Skeletal muscle tissue (tissue), 5 donors: ENCODE data around the gene KRTAP20-3. TPM values are rescaled to one million over a fixed set of nuclear protein-coding genes. Genes with fewer than 3 reads are reported as not detected.

Source experiments
- H3K27ac ChIP-seq: one replicate; pipeline ENCODE4 v1.7.0; 2013; ENCODE audit warnings: mild to moderate bottlenecking, low read depth, low read length, inconsistent platforms
- H3K27me3 ChIP-seq, 3 donors: one replicate each; pipeline ENCODE4 v1.7.0; 2013; ENCODE audit warnings: low read length in 3 of 3; ENCODE audit not compliant: control insufficient read depth in 3 of 3, insufficient read depth in 3 of 3
- H3K36me3 ChIP-seq, 3 donors: one replicate each; pipeline ENCODE4 v1.7.0; 2013; ENCODE audit warnings: low read length in 3 of 3; ENCODE audit not compliant: control insufficient read depth in 3 of 3, insufficient read depth in 3 of 3
- H3K4me1 ChIP-seq, 3 donors: one replicate each; pipeline ENCODE4 v1.7.0; 2013; ENCODE audit warnings: low read length in 3 of 3, mild to moderate bottlenecking in 3 of 3; ENCODE audit not compliant: control insufficient read depth in 3 of 3, insufficient read depth in 3 of 3
- H3K4me3 ChIP-seq, 3 donors: one replicate each; pipeline ENCODE4 v1.7.0; 2013; ENCODE audit warnings: low read length in 3 of 3
- H3K9ac ChIP-seq, 3 donors: one replicate each; pipeline ENCODE4 v1.7.0; 2013; ENCODE audit warnings: low read length in 3 of 3, mild to moderate bottlenecking in 3 of 3, moderate library complexity in 2 of 3, low read depth in 1 of 3
- H3K9me3 ChIP-seq, 3 donors: one replicate each; pipeline ENCODE4 v1.7.0; 2013; ENCODE audit warnings: low read length in 3 of 3; ENCODE audit not compliant: control insufficient read depth in 3 of 3
- small RNA-seq: library from RNA; depleted of rRNA; stranded (forward); fragments of <200 nt; gene quantifications from one replicate; pipeline ENCODE3, GENCODE V24; 2014
- total RNA-seq: library from RNA; depleted of rRNA; stranded (reverse); fragments of >200 nt; gene quantifications from one replicate; pipeline ENCODE4 v1.2.3, GENCODE V29; 2014
- donor health status: Osteomylitis.

KRTAP20-3 gene
- total RNA-seq, 1 donor from 2014 or later: not detected

GRCh38 chr21:30674312-30674711 is 31.6 kb downstream of the KRTAP20-3 start:
- Histone ChIP-seq H3K4me3 (no peak overlapping the region), H3K4me1 (no peaks in the 10 kb centered on the region), H3K27me3 (no peaks in the 10 kb centered on the region), H3K9me3 (no peaks in the 10 kb centered on the region), H3K36me3 (no peaks in the 10 kb centered on the region), H3K27ac (no peak overlapping the region), H3K9ac (no peak overlapping the region)

- Histone ChIP-seq H3K4me1 (no peaks in the 10 kb centered on the region), H3K9ac (no peak overlapping the region), H3K9me3 (peaks cover 0 to 2% (median 0%) of the 10 kb centered on the region in 3 donors), H3K27ac (no peak overlapping the region), H3K36me3 (no peaks in the 10 kb centered on the region), H3K4me3 (no peak overlapping the region), H3K27me3 (no peaks in the 10 kb centered on the region)
These were observed 34.1 kb downstream of the KRTAP20-3 start for GRCh38 chr21:30676737-30677136.

- Histone ChIP-seq H3K27ac (no peak overlapping the region), H3K36me3 (no peaks in the 10 kb centered on the region), H3K4me1 (no peaks in the 10 kb centered on the region), H3K27me3 (no peaks in the 10 kb centered on the region), H3K9ac (no peak overlapping the region), H3K4me3 (no peak overlapping the region), H3K9me3 (peaks cover 0 to 2% (median 0%) of the 10 kb centered on the region in 3 donors)
These were observed 37.9 kb downstream of the KRTAP20-3 start for GRCh38 chr21:30680586-30680985.

GRCh38 chr21:30684506-30684905 is 41.8 kb downstream of the KRTAP20-3 start:
- Histone ChIP-seq H3K36me3 (no peaks in the 10 kb centered on the region), H3K27ac (no peak overlapping the region), H3K9me3 (peaks cover 0 to 2% (median 0%) of the 10 kb centered on the region in 3 donors), H3K4me1 (no peaks in the 10 kb centered on the region), H3K9ac (no peak overlapping the region), H3K27me3 (no peaks in the 10 kb centered on the region), H3K4me3 (no peak overlapping the region)

GRCh38 chr21:30689822-30690221 is 47.2 kb downstream of the KRTAP20-3 start:
- H3K9ac ChIP-seq: no peak overlapping the region
- H3K36me3 ChIP-seq: no peaks in the 10 kb centered on the region
- H3K27ac ChIP-seq: no peak overlapping the region
- no peaks in the 10 kb centered on the region for H3K9me3 ChIP-seq
- H3K27me3 ChIP-seq: no peaks in the 10 kb centered on the region
- H3K4me3 ChIP-seq: no peak overlapping the region
- H3K4me1 ChIP-seq: no peaks in the 10 kb centered on the region

Small RNA genes within 50 kb of the gene (small RNA-seq; reads per million reads assigned to genes)
- gene KRTAP20-1 (not detected), gene KRTAP20-3 (not detected), gene KRTAP20-4 (not detected), gene KRTAP22-1 (not detected)

Other genes starting within 250 kb of the KRTAP20-3 start
- not detected for gene KRTAP13-1, start 246.8 kb upstream of the KRTAP20-3 start, total RNA-seq
- gene KRTAP13-3, start 216.9 kb upstream of the KRTAP20-3 start, total RNA-seq: not detected
- not detected for gene KRTAP13-4, start 212.6 kb upstream of the KRTAP20-3 start, total RNA-seq
- not detected for gene KRTAP15-1, start 202.6 kb upstream of the KRTAP20-3 start, total RNA-seq
- gene KRTAP19-1, start 162.5 kb upstream of the KRTAP20-3 start, total RNA-seq: not detected
- not detected for gene KRTAP19-2, start 155.4 kb upstream of the KRTAP20-3 start, total RNA-seq
- not detected for gene KRTAP19-3, start 150.9 kb upstream of the KRTAP20-3 start, total RNA-seq
- gene KRTAP19-4, start 145.7 kb upstream of the KRTAP20-3 start, total RNA-seq: not detected
- gene KRTAP19-5, start 140.7 kb upstream of the KRTAP20-3 start, total RNA-seq: not detected
- gene KRTAP19-6, start 101.0 kb upstream of the KRTAP20-3 start, total RNA-seq: not detected
- gene KRTAP19-7, start 81.5 kb upstream of the KRTAP20-3 start, total RNA-seq: not detected
- not detected for gene KRTAP22-2, start 52.5 kb upstream of the KRTAP20-3 start, total RNA-seq
- gene KRTAP6-3, start 50.4 kb upstream of the KRTAP20-3 start, total RNA-seq: not detected
- not detected for gene KRTAP6-2, start 44.0 kb upstream of the KRTAP20-3 start, total RNA-seq
- not detected for gene KRTAP22-1, start 41.8 kb upstream of the KRTAP20-3 start, total RNA-seq
- gene KRTAP6-1, start 28.9 kb upstream of the KRTAP20-3 start, total RNA-seq: not detected
- not detected for gene KRTAP20-1, start 26.4 kb upstream of the KRTAP20-3 start, total RNA-seq
- not detected for gene KRTAP20-4, start 22.2 kb upstream of the KRTAP20-3 start, total RNA-seq
- gene KRTAP20-2, start 7.7 kb upstream of the KRTAP20-3 start, total RNA-seq: not detected
- not detected for gene KRTAP21-3, start 75.9 kb downstream of the KRTAP20-3 start, total RNA-seq
- not detected for gene KRTAP21-2, start 104.4 kb downstream of the KRTAP20-3 start, total RNA-seq
- gene KRTAP21-1, start 112.6 kb downstream of the KRTAP20-3 start, total RNA-seq: not detected
- not detected for gene KRTAP8-1, start 170.4 kb downstream of the KRTAP20-3 start, total RNA-seq
- not detected for gene KRTAP7-1, start 186.9 kb downstream of the KRTAP20-3 start, total RNA-seq
- not detected for gene KRTAP11-1, start 238.7 kb downstream of the KRTAP20-3 start, total RNA-seq